Thyroid gland (tissue), 4 donors: ENCODE data around the gene COL18A1.

Source experiments
- CTCF ChIP-seq, 6 experiments: fragments of 200-600 bp in 3 of 6; fragments of 450-650 bp in 3 of 6; sonication (generic) in 3 of 6; IDR thresholded peaks; one replicate each; pipeline ENCODE4 v1.5.1; 2016 to 2019; ENCODE audit warnings: antibody characterized with exemption in 6 of 6, mild to moderate bottlenecking in 2 of 6, inconsistent platforms in 1 of 6, moderate library complexity in 1 of 6
- POLR2A ChIP-seq, 2 donors: fragments of 450-650 bp; IDR thresholded peaks; one replicate each; pipeline ENCODE4 v1.6.1; 2017; ENCODE audit warnings: antibody characterized with exemption in 2 of 2, mild to moderate bottlenecking in 2 of 2, moderate library complexity in 1 of 2

GRCh38 chr21:45410151-45410864, 5.3 kb downstream of the COL18A1 start:
- TF ChIP-seq POLR2A (IDR thresholded peaks at IDR 0.05) (no peak), CTCF (IDR thresholded peaks at IDR 0.05) (no peak)
